Gastroesophageal sphincter (tissue), 4 donors: ENCODE measurements around the gene KRT35. TPM values are rescaled to one million over a fixed set of nuclear protein-coding genes. Genes with fewer than 3 reads are reported as not detected.

Experiments
- ATAC-seq: fragments of 150-250 bp; one replicate; pipeline ENCODE4 v1.9.1; 2016; ENCODE audit warnings: mild to moderate bottlenecking, moderate library complexity
- H3K27ac ChIP-seq, 4 donors: fragments of 200-600 bp; sonication (generic) in 3 of 4; 1 replicate in 3 of 4; 2 replicates in 1 of 4; pipeline ENCODE4 v1.5.1; 2016 to 2019
- H3K27me3 ChIP-seq: fragments of 200-600 bp; sonication (generic); one replicate; pipeline ENCODE4 v1.5.1; 2019
- H3K36me3 ChIP-seq, 2 donors: fragments of 200-600 bp; sonication (generic); one replicate each; pipeline ENCODE4 v1.5.1; 2019; ENCODE audit warnings: control low read depth in 1 of 2
- H3K4me1 ChIP-seq, 3 donors: fragments of 200-600 bp; sonication (generic); 1 replicate in 2 of 3; 2 replicates in 1 of 3; pipeline ENCODE4 v1.5.1; 2016 to 2019; ENCODE audit warnings: control low read depth in 2 of 3
- H3K4me3 ChIP-seq, 2 donors: fragments of 200-600 bp; sonication (generic); one replicate each; pipeline ENCODE4 v1.5.1; 2019; ENCODE audit warnings: mild to moderate bottlenecking in 1 of 2, moderate library complexity in 1 of 2
- H3K9me3 ChIP-seq, 3 donors: fragments of 200-600 bp; sonication (generic); one replicate each; pipeline ENCODE4 v1.5.1; 2017 to 2019; ENCODE audit warnings: control low read depth in 2 of 3
- EP300 ChIP-seq: sonication (generic); formaldehyde crosslinking; IDR thresholded peaks from one replicate; pipeline ENCODE4 v1.6.1; 2017; ENCODE audit warnings: antibody characterized with exemption, mild to moderate bottlenecking
- POLR2A ChIP-seq, 2 donors: fragments of 450-650 bp; IDR thresholded peaks; one replicate each; pipeline ENCODE4 v1.6.1; 2017; ENCODE audit warnings: antibody characterized with exemption in 2 of 2, mild to moderate bottlenecking in 2 of 2, moderate library complexity in 1 of 2
- POLR2AphosphoS5 ChIP-seq: sonication (generic); formaldehyde crosslinking; IDR thresholded peaks from one replicate; pipeline ENCODE4 v1.6.1; 2017; ENCODE audit warnings: antibody characterized with exemption
- WGBS, 2 donors: methylation state at CpG; one replicate each; pipeline ENCODE4 v1.1.5; 2018; ENCODE audit warnings: low coverage in 1 of 2; 5-methylcytosine and 5-hydroxymethylcytosine counted together
- total RNA-seq, 4 donors: library from RNA; depleted of rRNA; stranded (reverse); fragments of >200 nt; gene quantifications; one replicate each; pipeline ENCODE4 v1.1.0, GENCODE V29; 2016
- TF ChIP-seq, protein P1 (sequence below), 4 experiments: fragments of 200-600 bp in 2 of 4; fragments of 450-650 bp in 2 of 4; sonication (generic) in 1 of 4; IDR thresholded peaks; one replicate each; pipeline ENCODE4 v1.5.1; 2017 to 2019; ENCODE audit warnings: antibody characterized with exemption in 4 of 4, mild to moderate bottlenecking in 2 of 4, moderate library complexity in 2 of 4

The KRT35 gene
- total RNA-seq, 4 donors from 2014 or later: not detected

- Histone ChIP-seq H3K36me3 (no peaks in the 10 kb centered on the region), H3K4me1 (peaks cover 0 to 11% (median 5%) of the 10 kb centered on the region in 3 donors), H3K9me3 (no peaks in the 10 kb centered on the region), H3K27ac (no peak overlapping the region), H3K27me3 (peaks cover 3% of the 10 kb centered on the region), H3K4me3 (no peak overlapping the region)
- TF ChIP-seq EP300: no peak
- no peak for TF ChIP-seq POLR2A (IDR thresholded peaks at IDR 0.05)
- no peak for TF ChIP-seq POLR2AphosphoS5
- TF ChIP-seq, protein P1, sequence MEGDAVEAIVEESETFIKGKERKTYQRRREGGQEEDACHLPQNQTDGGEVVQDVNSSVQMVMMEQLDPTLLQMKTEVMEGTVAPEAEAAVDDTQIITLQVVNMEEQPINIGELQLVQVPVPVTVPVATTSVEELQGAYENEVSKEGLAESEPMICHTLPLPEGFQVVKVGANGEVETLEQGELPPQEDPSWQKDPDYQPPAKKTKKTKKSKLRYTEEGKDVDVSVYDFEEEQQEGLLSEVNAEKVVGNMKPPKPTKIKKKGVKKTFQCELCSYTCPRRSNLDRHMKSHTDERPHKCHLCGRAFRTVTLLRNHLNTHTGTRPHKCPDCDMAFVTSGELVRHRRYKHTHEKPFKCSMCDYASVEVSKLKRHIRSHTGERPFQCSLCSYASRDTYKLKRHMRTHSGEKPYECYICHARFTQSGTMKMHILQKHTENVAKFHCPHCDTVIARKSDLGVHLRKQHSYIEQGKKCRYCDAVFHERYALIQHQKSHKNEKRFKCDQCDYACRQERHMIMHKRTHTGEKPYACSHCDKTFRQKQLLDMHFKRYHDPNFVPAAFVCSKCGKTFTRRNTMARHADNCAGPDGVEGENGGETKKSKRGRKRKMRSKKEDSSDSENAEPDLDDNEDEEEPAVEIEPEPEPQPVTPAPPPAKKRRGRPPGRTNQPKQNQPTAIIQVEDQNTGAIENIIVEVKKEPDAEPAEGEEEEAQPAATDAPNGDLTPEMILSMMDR (IDR thresholded peaks at IDR 0.05): no peak
- peak; percentile 7 for ATAC-seq
- 25 to 45% methylated on average over 1 to 3 of the region's 4 CpGs for WGBS, 2 donors
These were observed 11.8 kb upstream of the KRT35 start for GRCh38 chr17:41492771-41493170.

DNA sequence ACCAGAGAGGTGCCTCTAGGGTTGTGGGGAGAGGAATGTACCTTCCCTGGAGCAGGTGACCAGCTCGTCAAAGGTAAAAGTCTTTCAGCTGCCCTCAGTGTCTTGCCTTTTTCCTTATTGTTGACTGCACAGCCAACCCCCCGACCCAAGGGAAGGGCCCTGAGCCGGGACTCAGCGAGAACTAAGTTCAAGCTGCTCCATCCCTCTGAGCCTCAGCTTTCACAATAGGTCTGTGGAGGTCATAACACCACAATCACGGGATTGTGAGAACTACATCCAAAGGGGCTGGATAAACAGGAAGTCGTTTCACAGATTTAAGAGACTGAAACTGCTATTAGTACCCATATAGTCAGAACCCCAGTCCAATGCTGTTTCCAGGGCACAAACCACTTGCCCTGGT is 11.4 kb upstream of the KRT35 start:
- Histone ChIP-seq H3K9me3 (no peaks in the 10 kb centered on the region), H3K4me1 (peaks cover 0 to 11% (median 5%) of the 10 kb centered on the region in 3 donors), H3K36me3 (no peaks in the 10 kb centered on the region), H3K27me3 (no peaks in the 10 kb centered on the region), H3K27ac (no peak overlapping the region), H3K4me3 (no peak overlapping the region)
- TF ChIP-seq, protein P1 (IDR thresholded peaks at IDR 0.05): no peak
- TF ChIP-seq POLR2AphosphoS5 (no peak), POLR2A (IDR thresholded peaks at IDR 0.05) (no peak), EP300 (no peak)
- peak; percentile 32 for ATAC-seq
- no CpG with 5 or more reads among the region's 6 CpGs for WGBS, 2 donors

DNA sequence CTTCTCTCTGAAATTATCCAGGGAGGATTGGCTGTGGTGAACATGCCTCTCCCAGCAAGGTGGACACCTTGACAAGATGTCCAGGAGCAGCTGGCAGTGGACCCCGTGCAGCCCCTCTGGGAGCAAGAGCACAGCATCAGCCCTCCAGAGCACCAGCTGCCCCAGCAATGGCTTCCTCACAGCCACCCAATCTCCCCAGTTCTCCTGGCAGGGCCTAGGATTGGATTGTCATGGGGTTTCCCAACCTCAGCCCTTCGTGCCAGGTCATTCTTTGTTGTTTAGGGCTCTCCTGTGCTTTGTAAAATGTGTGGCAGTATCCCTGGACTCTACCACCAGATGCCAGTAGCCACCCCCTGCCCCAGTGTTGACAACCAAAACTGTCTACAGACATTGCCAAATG is 10.5 kb upstream of the KRT35 start:
- TF ChIP-seq EP300 (no peak), POLR2AphosphoS5 (no peak), POLR2A (IDR thresholded peaks at IDR 0.05) (no peak)
- TF ChIP-seq, protein P1 (IDR thresholded peaks at IDR 0.05): no peak
- H3K9me3 ChIP-seq: no peaks in the 10 kb centered on the region
- no peak overlapping the region for H3K4me3 ChIP-seq
- H3K4me1 ChIP-seq: peaks cover 0 to 11% (median 5%) of the 10 kb centered on the region in 3 donors
- no peaks in the 10 kb centered on the region for H3K36me3 ChIP-seq
- WGBS, 2 donors: no CpG with 5 or more reads among the region's 2 CpGs
- H3K27me3 ChIP-seq: no peaks in the 10 kb centered on the region
- no peak for ATAC-seq
- H3K27ac ChIP-seq: no peak overlapping the region

- Histone ChIP-seq H3K27me3 (no peaks in the 10 kb centered on the region), H3K9me3 (no peaks in the 10 kb centered on the region), H3K36me3 (no peaks in the 10 kb centered on the region), H3K4me1 (peaks cover 0 to 11% (median 5%) of the 10 kb centered on the region in 3 donors), H3K4me3 (no peak overlapping the region), H3K27ac (no peak overlapping the region)
- WGBS, 2 donors: 79 to 80% methylated on average over 6 to 9 of the region's 10 CpGs
- TF ChIP-seq, protein P1 (IDR thresholded peaks at IDR 0.05): no peak
- ATAC-seq: no peak
These were observed 9.3 kb upstream of the KRT35 start for GRCh38 chr17:41490000-41490990.

DNA sequence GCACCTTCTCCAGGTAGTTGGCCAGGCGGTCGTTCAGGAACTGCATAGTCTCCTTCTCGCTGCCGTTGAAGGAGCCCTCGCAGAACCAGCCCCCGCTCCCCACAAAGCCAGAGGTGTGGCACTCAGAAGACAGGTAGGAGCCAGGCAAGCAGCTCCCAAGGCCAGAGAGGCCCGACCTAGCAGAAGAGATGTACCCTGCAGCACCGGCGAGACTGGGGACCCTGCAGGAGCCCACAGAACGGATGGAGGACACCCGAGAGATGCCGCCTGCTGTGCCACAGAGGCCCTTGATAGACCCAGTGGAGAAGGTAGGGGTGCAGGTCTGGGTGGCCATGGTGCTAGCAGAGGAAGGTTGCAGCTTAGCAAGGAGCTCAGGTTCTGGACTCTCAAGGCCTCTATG is 8.6 kb upstream of the KRT35 start, which contains the start of gene KRT36:
KRT36 (minus strand) TSS at position 380 of the 400 bp plus-strand sequence; CDS start at position 334, 46 bp downstream.
- WGBS, 2 donors: no CpG with 5 or more reads among the region's 12 CpGs
- H3K4me3 ChIP-seq: no peak within 1 kb of the TSS
- TF ChIP-seq POLR2A (IDR thresholded peaks at IDR 0.05): no peak
- TF ChIP-seq POLR2AphosphoS5: no peak
- ATAC-seq: no peak
- no peaks in the 10 kb centered on the region for H3K9me3 ChIP-seq
- peaks cover 0 to 11% (median 5%) of the 10 kb centered on the region in 3 donors for H3K4me1 ChIP-seq
- H3K27me3 ChIP-seq: no peaks in the 10 kb centered on the region
- no peaks in the 10 kb centered on the region for H3K36me3 ChIP-seq
- no peak within 1 kb of the TSS for H3K27ac ChIP-seq
